Suprapubic skin (tissue), 4 donors: Measurements from ENCODE around the gene ZNF256.

ENCODE experiments used
- CTCF ChIP-seq, 2 donors: fragments of 200-600 bp in 1 of 2; fragments of 450-650 bp in 1 of 2; sonication (generic) in 1 of 2; IDR thresholded peaks; one replicate each; pipeline ENCODE4 v1.5.1; 2016 to 2019; ENCODE audit warnings: antibody characterized with exemption in 2 of 2, mild to moderate bottlenecking in 1 of 2, moderate library complexity in 1 of 2
- POLR2A ChIP-seq, 2 donors: fragments of 450-650 bp; IDR thresholded peaks; one replicate each; pipeline ENCODE4 v1.6.1; 2017; ENCODE audit warnings: antibody characterized with exemption in 2 of 2, mild to moderate bottlenecking in 2 of 2, moderate library complexity in 2 of 2
- POLR2AphosphoS5 ChIP-seq, 3 donors: sonication (generic); formaldehyde crosslinking; IDR thresholded peaks; one replicate each; pipeline ENCODE4 v1.6.1; 2017; ENCODE audit warnings: antibody characterized with exemption in 3 of 3

- TF ChIP-seq CTCF (IDR thresholded peaks at IDR 0.05) (no peak), POLR2A (IDR thresholded peaks at IDR 0.05) (no peak), POLR2AphosphoS5 (IDR thresholded peaks at IDR 0.05) (no peak)
Measured at GRCh38 chr19:57949702-57950101, 2.2 kb upstream of the ZNF256 start.
